NCI-H345 (cell line): ENCODE data around the gene GPR4.
A peak's percentile ranks its signal among the peaks of the same experiment; 100 is the strongest.

Experiments
- DNase-seq: peaks from one replicate; lab custom pipeline; 2025; lab: John Stamatoyannopoulos, UW

GPR4 gene

GRCh38 chr19:45589768-45590167, 12.2 kb downstream of the GPR4 start:
- DNase-seq = no peak

- DNase-seq = no peak
These were observed 14.1 kb downstream of the GPR4 start for GRCh38 chr19:45587873-45588272.

GRCh38 chr19:45585158-45585577, 16.8 kb downstream of the GPR4 start:
- DNase-seq = no peak

GRCh38 chr19:45584332-45585157, 17.5 kb downstream of the GPR4 start, which contains the start of gene OPA3:
Gene OPA3, minus strand, starts transcription at chr19:45584802. Its CDS starts 38 bp downstream, at chr19:45584764.
- DNase-seq = peak; percentile 99

- DNase-seq = no peak
These were observed 20.4 kb downstream of the GPR4 start for GRCh38 chr19:45581576-45581975.

GRCh38 chr19:45578861-45579260, 23.2 kb downstream of the GPR4 start:
- DNase-seq = no peak

GRCh38 chr19:45577111-45577905, 24.7 kb downstream of the GPR4 start:
- no peak for DNase-seq

GRCh38 chr19:45576682-45577081, 25.3 kb downstream of the GPR4 start:
- no peak for DNase-seq

GRCh38 chr19:45575216-45575615, 26.8 kb downstream of the GPR4 start:
- DNase-seq = no peak

GRCh38 chr19:45574526-45574925, 27.5 kb downstream of the GPR4 start:
- no peak for DNase-seq

- DNase-seq = no peak
These were observed 30.4 kb downstream of the GPR4 start for GRCh38 chr19:45571457-45572220.

- no peak for DNase-seq
These were observed 32.2 kb downstream of the GPR4 start for GRCh38 chr19:45569619-45570421.

- no peak for DNase-seq
These were observed 33.3 kb downstream of the GPR4 start for GRCh38 chr19:45568732-45569131.

- DNase-seq = no peak
These were observed 34.4 kb downstream of the GPR4 start for GRCh38 chr19:45567609-45568008.

- no peak for DNase-seq
These were observed 37.8 kb downstream of the GPR4 start for GRCh38 chr19:45564131-45564780.

- no peak for DNase-seq
These were observed 41.3 kb downstream of the GPR4 start for GRCh38 chr19:45560686-45561085.

GRCh38 chr19:45560038-45560437, 42.0 kb downstream of the GPR4 start:
- DNase-seq = no peak

GRCh38 chr19:45558399-45558878, 43.6 kb downstream of the GPR4 start:
- no peak for DNase-seq

GRCh38 chr19:45556835-45557234, 45.2 kb downstream of the GPR4 start:
- DNase-seq = no peak

GRCh38 chr19:45554481-45554880, 47.5 kb downstream of the GPR4 start:
- no peak for DNase-seq

GRCh38 chr19:45553464-45553863, 48.5 kb downstream of the GPR4 start:
- DNase-seq = no peak
